ENCODE data around the gene FOXI1.

Gene FOXI1

DNA sequence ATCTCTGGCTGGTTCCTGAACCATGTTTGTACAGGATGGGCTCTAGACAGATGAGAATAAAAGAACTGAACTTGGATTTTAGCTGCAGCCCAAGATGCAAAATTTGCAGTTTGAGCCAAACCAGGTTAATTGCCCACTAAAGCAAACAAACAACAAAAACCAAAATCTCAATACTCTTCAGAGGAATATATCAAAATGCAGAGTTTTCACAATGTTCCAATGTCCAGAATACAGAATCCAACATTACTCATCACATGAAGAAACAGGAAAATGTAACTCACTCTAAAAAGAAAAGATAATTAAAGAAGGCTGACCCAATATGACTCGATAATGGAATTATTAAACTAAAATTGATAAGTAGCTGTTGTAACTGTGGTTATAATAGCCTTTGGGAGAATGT is 20.4 kb downstream of the FOXI1 start:
- H3K4me3 ChIP-seq (replicated peaks; ENCODE audit: low read depth, low read length), result no peak overlapping the region
- DNase-seq (ENCODE audit: low read depth), result no peak
- TF ChIP-seq, protein P1, sequence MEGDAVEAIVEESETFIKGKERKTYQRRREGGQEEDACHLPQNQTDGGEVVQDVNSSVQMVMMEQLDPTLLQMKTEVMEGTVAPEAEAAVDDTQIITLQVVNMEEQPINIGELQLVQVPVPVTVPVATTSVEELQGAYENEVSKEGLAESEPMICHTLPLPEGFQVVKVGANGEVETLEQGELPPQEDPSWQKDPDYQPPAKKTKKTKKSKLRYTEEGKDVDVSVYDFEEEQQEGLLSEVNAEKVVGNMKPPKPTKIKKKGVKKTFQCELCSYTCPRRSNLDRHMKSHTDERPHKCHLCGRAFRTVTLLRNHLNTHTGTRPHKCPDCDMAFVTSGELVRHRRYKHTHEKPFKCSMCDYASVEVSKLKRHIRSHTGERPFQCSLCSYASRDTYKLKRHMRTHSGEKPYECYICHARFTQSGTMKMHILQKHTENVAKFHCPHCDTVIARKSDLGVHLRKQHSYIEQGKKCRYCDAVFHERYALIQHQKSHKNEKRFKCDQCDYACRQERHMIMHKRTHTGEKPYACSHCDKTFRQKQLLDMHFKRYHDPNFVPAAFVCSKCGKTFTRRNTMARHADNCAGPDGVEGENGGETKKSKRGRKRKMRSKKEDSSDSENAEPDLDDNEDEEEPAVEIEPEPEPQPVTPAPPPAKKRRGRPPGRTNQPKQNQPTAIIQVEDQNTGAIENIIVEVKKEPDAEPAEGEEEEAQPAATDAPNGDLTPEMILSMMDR (IDR thresholded peaks at IDR 0.05; ENCODE audit: low read length, missing control alignments), result no peak

DNA sequence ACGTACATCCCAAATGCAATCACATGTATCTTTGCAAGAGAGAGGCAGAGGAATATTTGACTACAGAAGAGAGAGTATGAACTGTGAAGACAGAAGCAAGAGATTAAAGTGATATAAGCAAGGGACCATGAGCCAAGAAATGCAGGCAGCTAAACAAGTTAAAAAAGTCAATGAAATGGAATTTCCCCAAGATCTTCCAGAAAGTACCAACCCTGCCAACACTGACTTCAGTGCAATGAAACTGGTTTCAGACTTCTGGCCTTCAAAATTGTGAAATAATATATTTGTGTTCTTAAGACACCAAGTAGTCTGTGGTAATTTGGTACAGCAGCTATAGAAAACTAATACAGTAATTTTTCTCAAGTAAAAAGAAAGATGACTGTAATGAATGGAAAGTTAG is 20.9 kb downstream of the FOXI1 start:
- TF ChIP-seq, protein P1 (IDR thresholded peaks at IDR 0.05; ENCODE audit: low read length, missing control alignments), result no peak
- H3K4me3 ChIP-seq (replicated peaks; ENCODE audit: low read depth, low read length), result no peak overlapping the region
- no peak for DNase-seq (ENCODE audit: low read depth)

DNA sequence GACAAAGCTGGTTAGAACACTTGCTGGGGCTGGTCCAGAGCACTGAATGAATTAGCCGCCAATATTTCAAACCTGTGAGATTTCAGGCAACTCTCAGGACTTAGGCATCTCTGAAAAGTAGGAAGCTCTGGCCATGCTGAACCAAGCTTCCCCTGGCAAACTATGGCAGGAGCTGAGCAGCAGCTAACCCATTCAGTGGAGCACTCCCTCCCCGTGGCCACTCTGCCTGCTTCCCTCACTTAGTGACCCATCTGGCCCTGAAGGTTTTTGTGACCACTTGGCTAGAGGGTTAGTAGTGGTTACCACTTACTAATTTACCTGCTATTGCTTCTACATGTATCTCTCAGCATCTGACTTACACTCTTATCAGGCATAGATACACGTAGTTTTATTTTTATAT is 25.5 kb downstream of the FOXI1 start:
- DNase-seq (ENCODE audit: low read depth), result no peak
- TF ChIP-seq, protein P1 (IDR thresholded peaks at IDR 0.05; ENCODE audit: low read length, missing control alignments), result no peak
- H3K4me3 ChIP-seq (replicated peaks; ENCODE audit: low read depth, low read length), result no peak overlapping the region

DNA sequence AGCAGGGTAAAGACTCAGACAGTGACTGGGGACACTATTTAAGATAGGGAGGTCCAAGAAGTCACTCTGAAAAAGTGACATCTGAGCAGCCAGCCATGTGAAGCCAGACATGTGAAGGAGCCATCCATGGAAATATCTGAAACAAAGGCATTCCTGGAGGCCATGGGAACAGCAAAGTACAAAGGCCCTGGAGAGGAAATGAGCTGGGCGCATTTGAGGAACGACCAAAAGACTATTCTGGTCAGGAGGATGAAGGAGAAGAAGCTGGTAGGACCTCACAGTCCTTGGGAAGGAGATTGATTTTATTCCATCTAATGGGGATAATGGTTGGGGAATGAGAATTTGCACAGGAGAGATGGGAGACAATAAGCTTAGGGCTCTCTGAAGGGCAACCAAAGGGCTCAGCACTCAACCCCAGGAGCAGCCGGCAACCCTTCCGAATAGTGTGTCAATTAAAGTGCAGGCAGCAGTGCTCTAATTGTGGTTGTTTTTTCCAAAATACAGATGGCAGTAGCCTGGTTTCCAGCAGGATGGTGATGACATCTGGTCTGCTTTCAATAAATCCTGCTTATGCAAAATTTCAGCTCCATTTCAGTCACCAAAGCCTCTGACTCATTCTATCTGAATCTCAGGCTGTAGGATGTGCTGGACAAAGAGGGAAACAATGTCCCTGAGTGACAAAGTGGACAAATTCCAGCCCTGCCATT is 26.7 kb downstream of the FOXI1 start:
- TF ChIP-seq, protein P1 (IDR thresholded peaks at IDR 0.05; ENCODE audit: low read length, missing control alignments), result no peak
- no peak overlapping the region for H3K4me3 ChIP-seq (replicated peaks; ENCODE audit: low read depth, low read length)
- peak; percentile 65 for DNase-seq (ENCODE audit: low read depth)

DNA sequence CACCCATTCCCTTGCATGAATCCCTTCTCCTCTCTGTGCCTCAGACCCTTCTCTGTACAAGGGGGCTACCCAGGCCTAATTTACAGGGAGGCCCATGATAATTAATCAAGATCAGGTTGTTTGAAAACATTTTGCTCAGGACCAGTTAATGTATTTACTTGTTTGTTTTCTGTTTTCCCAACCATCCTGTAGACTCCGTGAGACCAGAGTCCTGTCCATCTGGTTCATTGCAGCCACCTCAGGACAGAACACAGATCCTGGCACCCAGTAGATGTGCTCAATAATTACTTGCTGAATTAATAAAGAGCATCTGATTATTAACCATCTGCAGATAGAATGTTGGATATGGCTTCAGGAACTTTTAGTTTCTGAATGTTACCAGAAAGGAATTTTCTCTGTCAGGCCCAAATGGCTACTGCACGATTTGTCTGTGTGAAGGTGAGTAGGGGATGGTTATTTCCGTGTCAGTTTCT is 27.3 kb downstream of the FOXI1 start:
- TF ChIP-seq, protein P1 (IDR thresholded peaks at IDR 0.05; ENCODE audit: low read length, missing control alignments), result no peak
- no peak for DNase-seq (ENCODE audit: low read depth)
- no peak overlapping the region for H3K4me3 ChIP-seq (replicated peaks; ENCODE audit: low read depth, low read length)

DNA sequence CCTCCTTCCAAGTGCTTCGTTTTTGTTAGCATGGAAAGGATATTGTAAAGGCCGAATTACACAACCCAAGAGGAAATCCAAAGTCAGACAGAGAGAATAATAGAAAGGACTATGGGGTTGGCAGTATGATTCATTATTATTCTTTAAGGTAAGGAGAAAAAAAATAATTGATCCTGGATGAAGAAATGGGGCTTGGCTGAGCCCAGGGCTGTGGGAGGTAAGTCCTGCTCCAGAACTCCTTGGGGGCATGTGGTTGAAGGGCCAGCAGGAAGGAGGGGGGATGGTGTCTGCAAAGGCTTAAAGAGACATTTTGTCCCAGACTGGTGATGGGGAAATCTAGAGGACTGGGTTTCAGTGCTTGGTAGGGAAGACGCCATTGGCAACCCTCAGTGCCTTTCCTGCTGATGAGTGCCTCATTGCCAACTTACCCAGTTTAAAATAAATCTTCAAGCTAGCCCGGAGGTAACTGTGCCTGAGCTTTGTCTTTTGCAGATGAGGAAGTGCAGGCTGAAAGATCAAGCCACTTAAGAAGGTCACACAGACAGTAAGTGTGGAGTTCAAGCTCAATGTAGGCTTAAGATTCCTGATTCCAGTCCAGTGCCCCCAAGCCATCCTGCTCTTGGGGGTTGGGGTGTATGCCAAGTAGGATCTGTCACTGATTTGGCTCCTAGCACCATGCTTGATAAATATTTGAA is 30.2 kb downstream of the FOXI1 start:
- TF ChIP-seq, protein P1 (IDR thresholded peaks at IDR 0.05; ENCODE audit: low read length, missing control alignments), result no peak
- no peak overlapping the region for H3K4me3 ChIP-seq (replicated peaks; ENCODE audit: low read depth, low read length)
- DNase-seq (ENCODE audit: low read depth), result peak; percentile 49
